GM18907 (cell line): ENCODE results near the gene MYLK4.

Experiments used
- ATAC-seq: cut with Tn5 transposase; IDR thresholded peaks from one replicate; pipeline ENCODE4 v1.9.1; 2021; ENCODE audit warnings: mild to moderate bottlenecking, moderate library complexity; ENCODE audit not compliant: unreplicated experiment

The MYLK4 gene

DNA sequence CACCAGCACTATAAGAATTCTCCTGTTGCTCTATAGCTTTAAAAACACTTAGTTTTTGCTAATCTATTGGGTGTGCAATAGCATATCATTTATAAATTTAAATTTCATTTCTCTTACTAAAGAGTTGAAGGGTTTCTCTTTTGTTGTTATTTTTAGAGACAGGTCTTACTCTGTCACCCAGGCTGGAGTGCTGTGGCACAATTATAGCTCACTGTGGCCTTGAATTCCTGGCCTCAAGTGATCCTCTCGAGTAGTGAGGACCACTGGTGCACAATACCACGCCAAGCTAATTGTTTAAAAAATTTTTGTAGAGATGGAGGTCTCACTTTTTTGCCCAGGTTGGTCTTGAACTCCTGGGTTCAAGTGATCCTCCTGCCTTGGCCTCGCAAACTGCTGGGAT is 8.3 kb upstream of the MYLK4 start:
- ATAC-seq: no peak

DNA sequence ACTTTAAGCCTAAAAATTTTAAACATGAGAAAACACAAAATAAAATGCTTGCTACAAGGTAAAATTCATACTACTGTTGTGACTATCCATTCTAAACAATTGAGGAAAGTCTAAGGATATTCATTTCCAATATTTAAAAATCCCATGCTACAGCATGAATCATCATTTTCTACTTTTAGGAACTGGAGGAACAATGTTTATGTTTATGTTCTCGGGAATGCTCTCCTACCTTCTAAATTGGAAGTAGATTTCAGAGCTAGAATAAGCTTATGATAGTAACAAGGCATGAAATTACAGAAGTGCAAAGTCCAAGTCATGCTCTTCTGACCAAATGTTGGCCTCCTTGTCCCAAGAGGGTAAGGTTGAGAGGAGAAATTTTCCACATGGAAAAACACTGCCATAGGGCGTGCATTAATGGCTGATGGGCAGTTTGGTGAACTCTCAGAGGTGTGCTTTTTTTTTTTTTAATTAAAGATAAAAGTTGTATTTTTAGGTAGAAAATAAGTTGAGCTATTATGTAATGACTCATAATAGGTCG is 6.0 kb upstream of the MYLK4 start:
- ATAC-seq: no peak

DNA sequence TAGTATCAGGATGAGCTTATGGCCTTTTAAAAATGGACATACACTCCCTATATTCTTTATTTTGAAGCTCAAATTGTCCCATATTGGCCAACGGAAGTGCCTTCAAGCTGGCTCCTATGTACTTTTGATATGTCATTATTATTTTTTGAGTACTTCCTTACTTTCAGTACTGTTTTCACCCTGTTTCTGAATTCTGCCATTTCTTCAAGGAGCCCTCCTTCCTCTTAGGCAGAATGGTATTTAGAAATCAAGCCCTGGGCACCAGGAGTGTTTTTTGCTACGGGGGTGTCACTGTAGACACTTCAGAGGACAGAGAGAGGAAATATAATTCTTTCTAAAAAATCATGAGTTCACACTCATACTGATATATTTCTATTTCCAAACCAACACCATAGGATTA is 5.5 kb upstream of the MYLK4 start:
- no peak for ATAC-seq

DNA sequence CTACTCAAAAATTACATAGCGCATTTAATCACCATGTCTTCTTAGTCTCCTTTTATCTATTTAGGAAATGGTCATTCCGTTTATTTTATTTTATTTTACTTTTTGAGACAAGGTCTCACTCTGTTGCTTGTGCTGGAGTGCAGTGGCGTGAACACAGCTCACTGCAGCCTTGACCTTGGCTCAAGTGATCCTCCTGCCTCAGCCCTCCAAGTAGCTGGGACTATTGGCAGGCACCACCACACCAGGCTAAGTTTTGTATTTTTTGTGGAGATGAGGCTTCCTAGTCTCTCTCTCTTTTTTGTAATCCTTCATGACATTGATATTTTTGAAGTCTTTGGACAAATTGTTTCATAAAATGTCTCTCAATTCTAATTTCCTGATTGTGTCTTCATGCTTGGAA is 4.7 kb upstream of the MYLK4 start:
- no peak for ATAC-seq

DNA sequence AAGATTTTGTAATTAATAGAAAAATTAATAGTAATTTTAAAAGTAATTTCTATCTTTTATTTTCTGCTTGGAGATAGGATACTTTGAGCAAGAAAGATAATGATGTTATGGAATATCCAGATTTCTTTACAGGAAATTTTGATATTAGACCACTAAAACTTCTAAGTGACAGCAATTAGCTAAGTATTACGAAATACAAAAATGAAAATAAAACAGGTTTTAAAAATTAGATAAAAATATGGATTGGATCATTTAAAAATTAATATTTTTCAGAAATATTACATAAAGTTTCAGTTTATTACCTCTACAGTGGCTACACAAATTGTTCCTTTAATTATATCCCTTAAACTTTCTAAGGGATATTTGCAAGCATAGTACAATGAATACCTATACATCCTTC is 4.2 kb upstream of the MYLK4 start:
- no peak for ATAC-seq

DNA sequence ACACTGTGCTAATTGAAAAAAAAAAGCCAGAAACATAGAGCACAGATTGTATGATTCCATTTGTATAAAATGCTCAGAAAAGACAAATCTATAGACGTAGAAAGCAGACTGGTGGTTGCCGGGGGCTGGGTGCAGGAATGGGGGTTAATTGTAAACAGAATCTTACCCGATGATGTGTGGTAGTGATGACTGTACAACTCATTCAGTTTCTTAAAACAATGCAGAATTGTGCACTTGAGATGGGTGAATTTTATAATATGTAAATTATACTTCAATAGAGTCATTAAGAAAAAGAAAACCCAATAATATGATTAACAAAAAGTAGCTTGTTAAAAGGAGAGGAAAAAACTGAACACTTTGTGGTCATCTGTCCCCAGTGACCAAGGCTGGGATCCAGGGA is 3.7 kb upstream of the MYLK4 start:
- no peak for ATAC-seq

DNA sequence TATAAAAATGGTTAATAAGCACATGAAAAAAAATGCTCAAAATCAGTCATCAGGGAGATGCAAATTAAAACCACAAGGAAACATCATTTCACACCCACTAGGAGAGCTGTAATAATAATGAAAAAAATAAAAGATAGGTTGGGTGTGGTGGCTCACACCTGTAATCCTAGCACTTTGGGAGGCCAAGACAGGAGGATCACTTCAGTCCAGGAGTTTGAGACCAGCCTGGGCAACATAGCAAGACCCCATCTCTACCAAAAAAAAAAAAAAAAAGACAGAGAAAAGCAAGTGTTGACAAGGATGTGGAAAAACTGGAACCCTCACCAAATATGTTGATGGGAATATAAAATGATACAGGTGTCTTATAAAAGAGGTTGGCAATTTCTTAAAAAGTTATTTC is 3.0 kb upstream of the MYLK4 start:
- ATAC-seq: no peak

DNA sequence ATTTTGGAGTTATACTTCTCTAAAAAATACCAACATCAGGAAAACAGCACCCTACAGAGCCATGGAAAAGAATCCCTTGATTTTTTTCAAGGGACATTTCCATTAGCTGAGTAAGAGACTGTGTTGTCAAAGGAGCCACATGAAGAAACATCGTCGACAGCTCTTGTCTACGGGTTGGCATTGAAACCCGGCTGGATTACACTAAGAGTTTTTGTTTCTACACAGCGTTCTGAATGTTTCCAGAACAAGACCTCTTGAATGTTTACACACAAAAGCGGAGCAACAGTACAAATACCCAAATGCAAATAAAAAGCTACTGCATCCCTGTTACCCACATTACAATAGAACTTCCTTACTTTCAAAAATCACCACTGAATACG is 2.4 kb upstream of the MYLK4 start:
- ATAC-seq: no peak

DNA sequence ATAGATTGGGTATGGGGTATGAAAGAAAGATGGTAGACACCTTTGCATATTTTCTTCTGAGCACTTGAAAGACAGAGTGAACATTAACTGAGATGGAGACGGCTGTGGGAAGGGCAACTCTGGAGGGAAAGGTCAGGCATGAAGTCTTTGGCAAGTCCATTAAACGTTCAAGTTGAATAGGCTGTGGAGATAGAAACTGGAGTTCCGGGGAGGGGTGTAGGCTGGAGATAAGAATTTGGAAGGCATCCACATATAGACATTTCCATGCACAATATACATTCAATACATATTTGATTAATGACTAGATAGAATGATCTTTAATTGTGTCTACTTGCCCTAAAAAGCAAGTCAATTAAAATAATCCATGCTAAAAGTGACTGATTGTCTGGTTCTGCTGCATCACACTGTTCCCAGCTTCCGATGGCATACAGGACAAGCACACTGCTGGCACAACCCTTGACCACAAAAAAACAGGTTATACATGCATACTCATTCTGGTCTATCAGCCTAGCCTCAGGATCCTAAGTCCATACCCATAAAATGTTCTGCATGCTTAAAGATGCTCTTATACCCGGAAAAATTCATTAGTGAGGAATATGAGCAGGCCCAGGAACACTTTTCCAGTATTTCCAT is 1.9 kb upstream of the MYLK4 start:
- ATAC-seq: no peak

DNA sequence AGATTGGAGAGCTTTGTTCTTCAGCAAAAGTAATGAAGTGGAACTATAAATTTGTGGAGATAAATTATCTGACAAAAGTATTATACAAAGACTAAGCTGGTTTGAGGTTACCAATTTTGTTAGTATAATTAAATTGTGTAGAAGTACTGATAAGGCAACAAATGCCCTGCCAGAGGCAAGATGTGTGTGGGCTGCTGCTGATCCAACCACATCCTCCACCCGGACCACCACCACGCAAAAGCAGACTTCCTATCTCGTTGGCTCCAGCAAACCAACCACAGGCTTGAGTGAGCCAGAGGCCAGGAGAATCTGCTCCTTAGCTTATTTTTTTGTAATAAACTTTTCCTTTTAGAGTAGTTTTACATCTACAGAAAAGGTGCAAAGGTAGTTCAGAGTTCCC is 1.1 kb upstream of the MYLK4 start:
- no peak for ATAC-seq

DNA sequence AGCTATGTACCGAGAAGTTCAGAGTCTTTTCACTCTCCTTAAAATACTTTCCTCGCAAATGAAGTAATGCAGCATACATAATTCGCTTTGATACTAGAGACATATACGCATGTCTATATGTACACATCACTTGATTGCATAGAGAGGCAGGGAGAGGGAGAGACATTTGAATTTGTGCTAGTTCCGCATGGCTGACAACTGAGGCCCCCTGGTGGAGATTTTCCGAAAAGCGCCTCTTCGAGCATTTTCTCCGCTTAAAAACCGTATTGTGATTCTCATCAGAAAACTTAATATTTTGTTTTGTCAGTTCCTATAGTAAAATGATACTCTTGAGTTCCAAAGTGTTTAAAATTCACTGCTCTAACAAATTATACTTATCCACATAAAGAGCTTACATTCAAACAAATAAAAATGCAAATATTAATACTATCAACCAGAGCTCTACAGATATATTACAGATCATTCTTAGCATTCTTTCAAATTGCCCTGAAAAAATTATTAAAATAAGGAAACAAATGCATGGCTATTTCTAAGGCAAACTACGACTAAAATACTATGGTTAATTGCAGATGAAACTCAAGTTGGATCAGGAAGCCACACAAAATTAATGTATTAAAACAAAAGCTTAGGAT is 637 bp downstream of the MYLK4 start:
- no peak for ATAC-seq

DNA sequence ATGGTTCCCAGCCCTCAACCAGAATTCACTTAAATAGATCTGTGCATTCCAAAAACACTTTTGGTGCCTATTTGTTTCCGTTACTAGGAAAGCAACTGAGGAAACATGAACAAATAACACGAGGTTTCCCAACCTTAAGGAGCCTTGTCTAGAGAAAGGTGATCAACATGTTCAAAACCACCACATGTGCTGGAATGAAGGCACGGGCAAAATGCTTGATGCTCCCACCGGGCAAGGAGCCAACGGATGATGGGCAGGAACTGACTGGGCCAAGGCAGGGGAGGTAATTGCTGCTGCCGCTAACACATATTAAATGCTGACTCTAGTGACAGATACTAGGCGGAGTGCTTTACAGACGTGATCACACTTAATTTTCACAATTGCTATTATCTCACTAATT is 2.5 kb downstream of the MYLK4 start:
- no peak for ATAC-seq

DNA sequence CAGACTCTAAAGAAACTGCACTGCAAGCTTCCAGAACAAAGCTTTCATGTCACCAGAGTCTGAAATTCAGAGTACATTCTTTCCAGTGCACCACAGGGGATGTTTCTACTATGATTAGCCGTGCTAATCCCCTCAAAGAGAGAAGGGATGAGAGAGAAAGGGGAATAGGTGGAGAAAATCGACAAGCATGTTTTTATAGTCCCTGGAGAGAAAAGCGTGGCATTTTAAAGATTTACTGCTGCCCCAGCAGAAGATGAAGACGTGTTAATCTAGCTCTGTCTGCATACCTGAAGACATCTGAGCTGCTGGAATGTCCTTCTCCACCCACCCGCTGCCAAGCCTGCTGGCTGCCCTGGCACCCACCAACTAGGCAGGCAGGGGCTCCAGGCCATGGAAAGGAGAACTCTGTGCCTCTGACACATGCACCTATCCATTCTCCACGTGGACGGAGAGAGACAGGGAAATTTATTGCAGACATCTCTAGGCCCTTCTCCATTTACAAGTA is 4.1 kb downstream of the MYLK4 start:
- ATAC-seq: no peak

DNA sequence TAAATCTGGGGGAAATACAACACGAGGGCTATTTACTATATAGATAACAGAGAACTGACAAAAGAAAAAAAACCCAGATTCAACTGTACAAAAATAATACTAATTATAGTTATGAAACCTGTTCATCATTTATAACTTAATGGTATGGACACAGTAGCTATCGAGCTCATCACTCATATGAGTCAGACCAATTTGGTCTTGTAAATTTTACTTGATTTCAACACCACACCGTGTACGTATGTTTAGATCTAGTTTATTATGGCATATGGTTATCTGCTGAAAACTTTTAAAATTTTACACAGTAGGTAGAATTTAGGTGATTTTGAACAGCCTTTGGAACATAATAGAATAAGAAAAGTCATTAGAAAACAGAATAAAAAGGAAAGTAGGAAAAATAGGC is 5.5 kb downstream of the MYLK4 start:
- no peak for ATAC-seq

DNA sequence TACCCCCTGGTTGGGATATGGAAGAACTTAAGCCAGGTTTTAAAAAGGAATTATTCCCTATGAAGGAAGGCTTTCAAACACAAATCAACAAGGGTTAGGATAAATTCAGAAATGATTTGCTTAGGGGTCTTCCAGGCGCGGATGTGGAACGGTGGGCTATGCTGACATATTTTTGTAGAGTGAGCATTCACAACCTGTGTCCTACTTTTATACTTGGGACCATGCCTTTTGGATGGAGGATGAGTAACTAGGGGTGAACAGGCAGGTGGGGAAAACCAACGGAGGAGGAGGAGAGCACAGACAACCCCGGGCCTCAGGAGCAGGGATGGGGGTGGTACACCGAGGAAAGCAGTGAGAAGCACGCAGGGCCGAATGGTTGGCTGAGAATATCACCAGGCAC is 5.9 kb downstream of the MYLK4 start:
- ATAC-seq: no peak

DNA sequence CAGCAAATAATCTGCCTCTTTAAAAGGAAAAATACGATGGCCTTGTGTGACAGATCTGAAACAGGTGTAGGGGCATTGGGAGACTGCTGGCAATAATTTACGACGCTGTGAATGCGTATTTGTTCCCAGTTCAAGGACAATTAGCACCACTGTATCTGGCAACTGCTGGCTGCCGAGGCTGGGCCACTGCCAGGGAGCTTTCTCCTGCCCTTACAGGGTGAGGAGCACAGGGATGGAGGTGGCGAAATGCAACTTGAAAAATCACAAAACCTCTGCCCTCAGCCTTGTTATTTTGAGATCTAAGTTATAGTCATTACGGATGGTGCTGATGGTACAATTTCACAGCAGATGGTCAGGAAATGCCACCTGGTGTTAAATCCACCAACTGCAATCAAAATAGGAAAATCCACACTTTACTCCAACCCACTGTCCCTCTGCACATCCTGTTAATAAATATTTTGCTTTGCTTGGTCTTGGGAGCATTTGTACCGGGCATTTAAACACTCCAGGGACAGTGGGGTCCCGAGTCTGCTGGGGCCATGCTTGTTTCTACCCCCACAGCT is 6.4 kb downstream of the MYLK4 start:
- no peak for ATAC-seq

DNA sequence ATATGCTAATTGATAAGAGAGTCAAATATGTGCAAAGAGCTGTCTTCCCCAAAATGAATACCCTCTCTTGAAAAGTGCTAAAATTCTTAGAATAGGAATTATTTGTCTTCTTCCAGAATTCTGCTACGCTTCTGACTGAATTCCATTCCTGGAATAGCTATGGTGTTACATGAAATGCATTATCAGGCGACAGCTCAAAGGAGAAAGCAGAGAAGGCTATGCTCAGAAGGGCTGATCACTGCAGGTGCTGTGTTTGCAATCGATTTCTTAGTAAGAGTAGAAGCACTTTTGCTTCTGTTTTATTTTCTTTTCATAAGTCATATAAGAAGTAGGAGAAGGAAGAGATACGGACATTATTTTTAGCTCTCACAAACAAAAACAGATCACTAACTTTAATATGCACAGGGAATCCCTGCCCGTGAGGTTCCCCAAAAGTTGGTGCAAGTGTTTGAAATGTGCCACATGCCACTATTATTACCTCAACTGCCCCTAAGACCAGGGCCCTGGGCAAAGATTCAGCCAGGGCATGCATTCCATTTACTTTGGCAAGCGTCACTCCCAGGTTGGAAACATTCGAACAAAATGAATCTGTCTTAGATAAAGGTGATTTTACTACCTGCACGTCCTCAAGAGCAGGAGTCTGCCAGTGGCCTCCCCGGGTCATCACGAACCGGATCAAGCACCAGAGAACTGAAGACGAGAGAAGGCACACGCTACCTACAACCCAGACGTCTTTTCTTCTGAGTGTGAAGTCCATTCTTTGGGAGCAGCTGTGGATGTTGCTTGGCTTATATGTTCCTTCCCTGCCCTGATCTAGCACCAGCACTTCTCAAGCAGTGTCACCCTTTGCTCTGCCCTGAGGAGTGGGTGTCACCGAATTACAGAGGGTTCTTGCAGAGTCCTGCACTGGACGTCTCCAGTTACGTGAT is 7.2 kb downstream of the MYLK4 start:
- no peak for ATAC-seq

DNA sequence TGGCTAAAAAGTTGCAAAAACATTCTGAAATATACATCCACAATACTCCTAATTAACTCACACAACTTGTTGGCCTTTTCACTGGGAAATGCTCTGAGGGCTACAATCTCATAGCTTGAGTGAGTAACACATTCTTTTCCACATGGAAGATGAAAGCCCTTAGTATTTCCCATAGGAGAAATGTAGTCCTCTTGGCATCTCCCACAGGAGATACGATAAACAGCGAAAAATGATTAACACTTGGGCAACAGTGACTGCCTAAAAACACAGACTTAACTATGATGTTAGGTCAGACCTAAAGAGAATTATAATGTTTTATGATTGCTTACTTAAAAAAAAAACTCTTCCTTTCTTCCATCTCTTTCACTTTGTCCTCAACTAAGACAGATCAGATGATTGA is 9.0 kb downstream of the MYLK4 start:
- no peak for ATAC-seq

DNA sequence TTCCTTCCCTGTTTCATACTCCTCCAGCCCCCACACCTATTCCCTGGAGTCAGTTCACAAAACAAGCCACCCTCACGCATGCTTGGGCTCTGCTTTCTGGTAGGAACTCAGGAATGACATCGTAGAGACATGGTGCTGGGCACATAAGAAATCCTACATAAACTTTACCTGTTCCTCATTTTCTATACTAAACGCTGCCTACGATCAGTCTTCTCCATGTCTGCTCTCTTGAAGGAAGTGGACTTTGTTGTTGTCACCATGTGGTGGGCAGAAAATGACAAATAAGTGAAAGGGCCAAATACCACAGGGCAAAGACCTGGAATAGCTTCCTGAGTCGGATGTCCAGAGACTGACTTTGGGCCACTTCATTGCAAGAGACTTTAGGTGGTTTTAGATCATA is 10.1 kb downstream of the MYLK4 start:
- no peak for ATAC-seq

DNA sequence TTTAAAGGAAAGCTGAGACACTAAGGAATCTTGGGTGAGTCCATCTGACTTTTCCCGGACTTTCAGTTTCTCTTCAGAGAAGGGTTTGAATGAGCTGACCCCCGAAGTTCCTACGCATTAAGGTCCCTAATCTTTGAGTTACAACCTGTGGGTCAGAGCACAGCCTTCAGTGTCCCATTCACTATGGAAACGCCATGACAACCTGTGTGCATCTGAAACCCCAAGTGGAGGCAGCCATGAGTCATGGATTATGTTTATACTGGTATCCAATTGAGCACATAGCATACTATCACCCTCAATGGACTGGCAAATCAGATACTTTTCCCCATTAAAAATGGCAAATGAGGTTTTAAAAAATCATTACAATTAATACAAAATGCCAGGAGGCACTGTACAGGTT is 11.4 kb downstream of the MYLK4 start:
- no peak for ATAC-seq

DNA sequence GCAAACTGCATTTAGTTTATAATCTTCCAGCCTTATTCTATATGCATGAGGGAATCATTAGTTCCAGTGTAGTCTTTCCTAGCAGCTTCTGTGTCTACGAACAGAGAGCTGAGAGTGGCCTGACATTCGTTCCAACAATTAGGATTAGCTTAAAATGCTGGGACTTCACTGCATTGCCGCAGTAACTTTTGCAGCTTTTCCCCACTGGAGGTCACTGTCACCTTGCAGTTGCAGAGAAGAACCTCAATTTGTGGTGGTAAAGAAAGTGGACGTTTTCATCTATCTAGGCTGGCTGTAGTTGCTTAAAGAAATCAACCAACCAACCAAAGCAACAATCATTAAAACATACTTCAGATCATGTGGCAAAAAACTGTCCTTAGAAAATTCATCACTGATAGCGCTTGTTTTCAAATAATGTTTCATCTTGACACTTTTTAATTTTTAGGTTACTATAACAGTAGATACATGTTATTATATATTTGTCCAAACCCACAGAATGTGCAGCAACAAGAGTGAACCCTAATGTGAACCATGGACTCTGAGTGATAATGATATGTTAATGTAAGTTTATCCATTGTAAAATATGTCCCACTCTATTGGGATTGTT is 12.2 kb downstream of the MYLK4 start:
- ATAC-seq: no peak
